Heart left ventricle (tissue), 13 donors: ENCODE results near the gene ABLIM2.

ENCODE experiments used
- CTCF ChIP-seq, 12 donors: fragments of 200-600 bp; sonication (generic) in 4 of 12; IDR thresholded peaks; one replicate each; pipeline versions ENCODE4 v1.5.0 to v1.8.0; 2018 to 2022; ENCODE audit warnings: antibody characterized with exemption in 12 of 12, mild to moderate bottlenecking in 5 of 12
- POLR2A ChIP-seq, 2 donors: fragments of 450-650 bp; IDR thresholded peaks; one replicate each; pipeline ENCODE4 v1.6.1; 2017; ENCODE audit warnings: antibody characterized with exemption in 2 of 2, mild to moderate bottlenecking in 2 of 2, moderate library complexity in 2 of 2
- donor health status: ischemic (EF 13 %, LVEDD 7.1; RV severe dilation, severe dysfunction).
- donor health status: DM: no; HTN: yes; CAD: no.
- donor health status: DM: no; HTN: no; CAD: no.
- donor health status: ischemic (EF 25% LVEDD 6.9; RV normal size, moderate dysfunction).
- donor health status: ischemic (EF 25% LVEDD 5.7; RV mildly dilated, moderate dysfunction).
- donor health status: ischemic (EF 35%, LVEDD 5.7; RV mildly dilated, moderate dysfunction).
- donor health status: nonischemic (EF 11% LVEDD 7.7; RV severe dilation, severe dysfunction).
- donor health status: DM: yes; HTN: yes; CAD: no.
- donor health status: PGD.
- donor health status: ischemic (EF 29% LVEDD 5.4; RV normal size, mild dysfunction).
- donor health status: nonischemic (EF 23%, LVEDD 6.1; RV moderate dilation, normal function).

DNA sequence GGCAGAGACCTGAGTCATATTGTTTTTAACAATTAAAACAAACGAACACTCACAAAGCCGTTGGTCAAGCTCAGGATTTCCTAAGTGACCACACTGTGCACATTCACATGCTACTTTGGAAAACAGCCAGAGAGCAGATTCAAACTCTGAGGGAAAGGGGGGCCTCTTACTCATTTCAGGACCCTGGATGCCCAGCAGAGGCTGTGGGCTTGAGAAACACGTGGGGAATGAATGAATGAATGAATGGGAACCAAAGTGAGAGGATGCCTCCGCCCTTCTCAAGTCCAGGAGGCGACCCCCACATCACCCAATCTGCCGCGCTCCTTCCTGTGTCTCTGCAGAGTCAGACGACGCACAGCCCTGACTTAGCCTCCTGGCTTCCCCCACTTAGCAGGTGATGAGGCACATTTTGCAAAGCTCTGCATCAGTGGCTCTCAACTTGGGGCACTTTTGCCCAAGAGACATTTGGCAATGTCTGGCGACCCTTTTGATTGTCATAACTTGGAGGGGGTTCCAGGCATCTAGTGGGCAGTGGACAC is 76.0 kb downstream of the ABLIM2 start:
- TF ChIP-seq CTCF (IDR thresholded peaks at IDR 0.05): no peak
- no peak for TF ChIP-seq POLR2A (IDR thresholded peaks at IDR 0.05)
